ENCODE data around the gene CAMKV.

- TF ChIP-seq TAF1 (IDR thresholded peaks at IDR 0.05; ENCODE audit: low read depth) (no peak), EP300 (IDR thresholded peaks at IDR 0.05; ENCODE audit: borderline replicate concordance) (no peak), NFIC (IDR thresholded peaks at IDR 0.05) (no peak), RAD21 (IDR thresholded peaks at IDR 0.05; ENCODE audit: low read depth) (no peak), FOXM1 (IDR thresholded peaks at IDR 0.05; ENCODE audit: borderline replicate concordance, low read depth) (no peak), EGR1 (IDR thresholded peaks at IDR 0.05) (no peak), MAX (IDR thresholded peaks at IDR 0.05) (no peak), REST (IDR thresholded peaks at IDR 0.05; ENCODE audit: low read depth) (no peak), TEAD4 (IDR thresholded peaks at IDR 0.05) (no peak)
Observed at GRCh38 chr3:49865198-49865784, 4.4 kb downstream of the CAMKV start.
